Transverse colon (tissue), 4 donors: Measurements from ENCODE around the gene HAUS5.

ENCODE experiments used
- EP300 ChIP-seq: sonication (generic); formaldehyde crosslinking; IDR thresholded peaks from one replicate; pipeline ENCODE4 v1.6.1; 2017; ENCODE audit warnings: antibody characterized with exemption, low read depth
- POLR2A ChIP-seq: fragments of 450-650 bp; IDR thresholded peaks from one replicate; pipeline ENCODE4 v1.6.1; 2016; ENCODE audit warnings: antibody characterized with exemption, mild to moderate bottlenecking, moderate library complexity
- POLR2AphosphoS5 ChIP-seq, 3 donors: sonication (generic); formaldehyde crosslinking; IDR thresholded peaks; one replicate each; pipeline ENCODE4 v1.6.1; 2016; ENCODE audit warnings: antibody characterized with exemption in 3 of 3
- TF ChIP-seq, protein P1 (sequence below), 5 experiments: fragments of 200-600 bp in 3 of 5; fragments of 450-650 bp in 2 of 5; sonication (generic) in 3 of 5; IDR thresholded peaks; 1 replicate in 2 of 5; 2 replicates in 3 of 5; pipeline ENCODE4 v1.5.1; 2016 to 2017; ENCODE audit warnings: antibody characterized with exemption in 5 of 5, inconsistent platforms in 3 of 5, mild to moderate bottlenecking in 2 of 5, moderate library complexity in 1 of 5

- TF ChIP-seq, protein P1, sequence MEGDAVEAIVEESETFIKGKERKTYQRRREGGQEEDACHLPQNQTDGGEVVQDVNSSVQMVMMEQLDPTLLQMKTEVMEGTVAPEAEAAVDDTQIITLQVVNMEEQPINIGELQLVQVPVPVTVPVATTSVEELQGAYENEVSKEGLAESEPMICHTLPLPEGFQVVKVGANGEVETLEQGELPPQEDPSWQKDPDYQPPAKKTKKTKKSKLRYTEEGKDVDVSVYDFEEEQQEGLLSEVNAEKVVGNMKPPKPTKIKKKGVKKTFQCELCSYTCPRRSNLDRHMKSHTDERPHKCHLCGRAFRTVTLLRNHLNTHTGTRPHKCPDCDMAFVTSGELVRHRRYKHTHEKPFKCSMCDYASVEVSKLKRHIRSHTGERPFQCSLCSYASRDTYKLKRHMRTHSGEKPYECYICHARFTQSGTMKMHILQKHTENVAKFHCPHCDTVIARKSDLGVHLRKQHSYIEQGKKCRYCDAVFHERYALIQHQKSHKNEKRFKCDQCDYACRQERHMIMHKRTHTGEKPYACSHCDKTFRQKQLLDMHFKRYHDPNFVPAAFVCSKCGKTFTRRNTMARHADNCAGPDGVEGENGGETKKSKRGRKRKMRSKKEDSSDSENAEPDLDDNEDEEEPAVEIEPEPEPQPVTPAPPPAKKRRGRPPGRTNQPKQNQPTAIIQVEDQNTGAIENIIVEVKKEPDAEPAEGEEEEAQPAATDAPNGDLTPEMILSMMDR (IDR thresholded peaks at IDR 0.05): no peak
- TF ChIP-seq POLR2A (peak; percentile 95), POLR2AphosphoS5 (IDR thresholded peaks at IDR 0.05) (peak; percentile 92 to 98 (median 97)), EP300 (no peak)
These were observed 35.8 kb downstream of the HAUS5 start, which contains the start of gene COX6B1 for GRCh38 chr19:35648017-35648961.
